WTC11 (cell line): Measurements from ENCODE around the gene MAML3. TPM values are rescaled to one million over a fixed set of nuclear protein-coding genes. Genes with fewer than 3 reads are reported as not detected.

Experiments
- ATAC-seq: fragments of 200-7000 bp; cut with Tn5 transposase; 2 replicates; pipeline ENCODE4 v1.10.0; 2021; ENCODE audit warnings: mild to moderate bottlenecking, moderate library complexity
- CTCF ChIA-PET: fragments of 300-600 bp; sonication (Branson Sonifier 250); formaldehyde crosslinking; loops from one replicate; lab custom pipeline; 2021; ENCODE audit warnings: antibody characterized with exemption; lab: Charles Lee
- POLR2A ChIA-PET: fragments of 350-600 bp; sonication (Branson Sonifier 250); formaldehyde crosslinking; loops from one replicate; lab custom pipeline; 2021; ENCODE audit warnings: antibody characterized with exemption; lab: Charles Lee
- DNase-seq: peaks from one replicate; pipeline ENCODE4 v3.0.0; 2021; ENCODE audit warnings: low spot score
- H3K27ac Mint-ChIP-seq: 2 replicates; pipeline ENCODE4 v1.8.0; 2021; ENCODE audit warnings: mixed read lengths
- H3K27me3 Mint-ChIP-seq: 2 replicates; pipeline ENCODE4 v1.8.0; 2021; ENCODE audit warnings: low read depth, mild to moderate bottlenecking, moderate library complexity, mixed read lengths
- H3K36me3 Mint-ChIP-seq: 2 replicates; pipeline ENCODE4 v1.8.0; 2021; ENCODE audit warnings: mixed read lengths
- H3K4me1 Mint-ChIP-seq: 2 replicates; pipeline ENCODE4 v1.8.0; 2022; ENCODE audit warnings: mixed read lengths
- H3K4me3 Mint-ChIP-seq: 2 replicates; pipeline ENCODE4 v1.8.0; 2021; ENCODE audit warnings: mild to moderate bottlenecking, moderate library complexity, mixed read lengths
- H3K9me3 Mint-ChIP-seq: 2 replicates; pipeline ENCODE4 v1.8.0; 2021; ENCODE audit warnings: mixed read lengths
- CBFB ChIP-seq: sonication (generic); formaldehyde crosslinking; IDR thresholded peaks from 2 replicates; pipeline ENCODE4 v1.8.1; 2022; ENCODE audit warnings: mild to moderate bottlenecking, low read depth, missing genetic modification reagents
- ELF4 ChIP-seq: sonication (generic); formaldehyde crosslinking; IDR thresholded peaks from 2 replicates; pipeline ENCODE4 v1.8.1; 2022; ENCODE audit warnings: low read depth, mild to moderate bottlenecking, moderate library complexity, missing genetic modification reagents
- FOXJ3 ChIP-seq: sonication (generic); formaldehyde crosslinking; IDR thresholded peaks from 2 replicates; pipeline ENCODE4 v1.9.0; 2021; ENCODE audit warnings: missing genetic modification reagents, mild to moderate bottlenecking, borderline replicate concordance
- FOXK1 ChIP-seq: sonication (generic); formaldehyde crosslinking; IDR thresholded peaks from 2 replicates; pipeline ENCODE4 v1.8.0; 2022; ENCODE audit warnings: mild to moderate bottlenecking, moderate library complexity, missing genetic modification reagents
- GABPB1 ChIP-seq: sonication (generic); formaldehyde crosslinking; IDR thresholded peaks from 2 replicates; pipeline ENCODE4 v1.8.1; 2023; ENCODE audit warnings: mild to moderate bottlenecking, missing genetic modification reagents
- NR3C1 ChIP-seq: sonication (generic); formaldehyde crosslinking; conservative IDR thresholded peaks from 2 replicates; pipeline ENCODE4 v1.8.1; 2023; ENCODE audit warnings: low read depth, mild to moderate bottlenecking, missing genetic modification reagents
- ZNF121 ChIP-seq: sonication (generic); formaldehyde crosslinking; IDR thresholded peaks from 2 replicates; pipeline ENCODE4 v1.8.0; 2023; ENCODE audit warnings: missing genetic modification reagents
- ZNF396 ChIP-seq: fragments of 250-450 bp; sonication (Bioruptor Pico); IDR thresholded peaks from 2 replicates; pipeline ENCODE4 v1.8.0; 2021; ENCODE audit warnings: mild to moderate bottlenecking, moderate library complexity, borderline replicate concordance
- total RNA-seq: library from RNA; stranded (reverse); gene quantifications from 3 replicates; pipeline ENCODE4 v1.2.3, GENCODE V29; 2021
- TF ChIP-seq, protein P1 (sequence below): sonication (generic); formaldehyde crosslinking; conservative IDR thresholded peaks from 2 replicates; pipeline ENCODE4 v1.8.1; 2022; ENCODE audit warnings: mild to moderate bottlenecking, missing genetic modification reagents
- TF ChIP-seq, protein P2 (sequence below): sonication (generic); formaldehyde crosslinking; IDR thresholded peaks from 2 replicates; pipeline ENCODE4 v1.8.0; 2023; ENCODE audit warnings: missing genetic modification reagents
- TF ChIP-seq, protein P3 (sequence below): fragments of 250-450 bp; sonication (Bioruptor Pico); conservative IDR thresholded peaks from 2 replicates; pipeline ENCODE4 v1.9.0; 2021; ENCODE audit warnings: mild to moderate bottlenecking
- TF ChIP-seq, protein P4 (sequence below): sonication (generic); formaldehyde crosslinking; IDR thresholded peaks from 2 replicates; pipeline ENCODE4 v1.8.0; 2022; ENCODE audit warnings: mild to moderate bottlenecking, missing genetic modification reagents
- TF ChIP-seq, protein P5 (sequence below): sonication (generic); formaldehyde crosslinking; IDR thresholded peaks from 2 replicates; pipeline ENCODE4 v1.8.1; 2023; ENCODE audit warnings: mild to moderate bottlenecking, moderate library complexity, missing genetic modification reagents
- TF ChIP-seq, protein P6 (sequence below): fragments of 250-450 bp; sonication (Bioruptor Pico); IDR thresholded peaks from 2 replicates; pipeline ENCODE4 v2.1.2; 2022; ENCODE audit warnings: mild to moderate bottlenecking, moderate library complexity
- TF ChIP-seq, protein P7 (sequence below): sonication (generic); formaldehyde crosslinking; IDR thresholded peaks from 2 replicates; pipeline ENCODE4 v1.8.1; 2022; ENCODE audit warnings: low read depth, missing genetic modification reagents, borderline replicate concordance
- TF ChIP-seq, protein P8 (sequence below): sonication (generic); formaldehyde crosslinking; IDR thresholded peaks from 2 replicates; pipeline ENCODE4 v1.8.1; 2022; ENCODE audit warnings: mild to moderate bottlenecking, missing genetic modification reagents, moderate library complexity, borderline replicate concordance
- TF ChIP-seq, protein P9 (sequence below): fragments of 250-450 bp; sonication (Bioruptor Pico); IDR thresholded peaks from 2 replicates; pipeline ENCODE4 v1.9.0; 2021; ENCODE audit warnings: moderate library complexity, mild to moderate bottlenecking, inconsistent platforms, borderline replicate concordance

Gene MAML3
- total RNA-seq, 1 experiment from 2014 or later, result 7.4 TPM

DNA sequence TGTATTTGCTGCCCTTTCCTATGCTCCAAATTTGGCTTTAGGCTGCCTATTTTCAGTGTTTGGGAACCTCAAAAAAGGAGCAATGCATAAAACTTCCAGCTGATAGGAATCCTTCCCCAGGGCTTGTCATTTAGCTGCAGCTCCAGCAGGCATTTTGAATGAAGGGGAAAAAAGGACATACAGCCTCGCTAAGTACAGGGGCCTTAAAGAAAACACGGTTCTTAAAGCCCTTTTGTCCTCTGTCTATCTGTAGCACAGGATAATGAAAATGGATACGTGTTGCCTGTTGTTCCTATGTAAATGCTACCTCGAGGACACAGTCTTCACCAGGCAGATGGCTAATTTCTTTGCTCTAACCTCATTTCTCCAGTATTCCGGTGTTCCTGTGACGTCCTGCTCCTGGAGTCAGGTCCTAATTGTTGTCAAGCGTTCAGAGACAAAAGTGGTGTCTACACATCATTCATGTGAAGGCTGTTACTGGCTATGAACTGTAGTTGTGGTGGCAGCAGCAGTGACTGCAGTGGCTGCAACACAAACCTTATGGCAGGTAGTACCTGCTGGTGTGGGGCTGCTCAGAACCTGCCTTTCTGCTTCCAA is 371.0 kb downstream of the MAML3 start:
- DNase-seq (no peak), ATAC-seq (no peak; the same call in 1 of the 2 replicates)
- Mint-ChIP-seq H3K27ac (no peak overlapping the region; the same call in 1 of the 2 replicates), H3K27me3 (no peaks in the 10 kb centered on the region), H3K9me3 (no peaks in the 10 kb centered on the region), H3K4me1 (peaks cover 22% of the 10 kb centered on the region), H3K4me3 (no peak overlapping the region), H3K36me3 (no peaks in the 10 kb centered on the region)
- TF ChIP-seq, protein P1, sequence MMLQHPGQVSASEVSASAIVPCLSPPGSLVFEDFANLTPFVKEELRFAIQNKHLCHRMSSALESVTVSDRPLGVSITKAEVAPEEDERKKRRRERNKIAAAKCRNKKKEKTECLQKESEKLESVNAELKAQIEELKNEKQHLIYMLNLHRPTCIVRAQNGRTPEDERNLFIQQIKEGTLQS (CRISPR knock-in tag), result no peak
- TF ChIP-seq, protein P2, sequence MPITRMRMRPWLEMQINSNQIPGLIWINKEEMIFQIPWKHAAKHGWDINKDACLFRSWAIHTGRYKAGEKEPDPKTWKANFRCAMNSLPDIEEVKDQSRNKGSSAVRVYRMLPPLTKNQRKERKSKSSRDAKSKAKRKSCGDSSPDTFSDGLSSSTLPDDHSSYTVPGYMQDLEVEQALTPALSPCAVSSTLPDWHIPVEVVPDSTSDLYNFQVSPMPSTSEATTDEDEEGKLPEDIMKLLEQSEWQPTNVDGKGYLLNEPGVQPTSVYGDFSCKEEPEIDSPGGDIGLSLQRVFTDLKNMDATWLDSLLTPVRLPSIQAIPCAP, result no peak
- TF ChIP-seq FOXK1 (CRISPR knock-in tag) (no peak), ZNF396 (CRISPR knock-in tag) (no peak)
- TF ChIP-seq, protein P3, sequence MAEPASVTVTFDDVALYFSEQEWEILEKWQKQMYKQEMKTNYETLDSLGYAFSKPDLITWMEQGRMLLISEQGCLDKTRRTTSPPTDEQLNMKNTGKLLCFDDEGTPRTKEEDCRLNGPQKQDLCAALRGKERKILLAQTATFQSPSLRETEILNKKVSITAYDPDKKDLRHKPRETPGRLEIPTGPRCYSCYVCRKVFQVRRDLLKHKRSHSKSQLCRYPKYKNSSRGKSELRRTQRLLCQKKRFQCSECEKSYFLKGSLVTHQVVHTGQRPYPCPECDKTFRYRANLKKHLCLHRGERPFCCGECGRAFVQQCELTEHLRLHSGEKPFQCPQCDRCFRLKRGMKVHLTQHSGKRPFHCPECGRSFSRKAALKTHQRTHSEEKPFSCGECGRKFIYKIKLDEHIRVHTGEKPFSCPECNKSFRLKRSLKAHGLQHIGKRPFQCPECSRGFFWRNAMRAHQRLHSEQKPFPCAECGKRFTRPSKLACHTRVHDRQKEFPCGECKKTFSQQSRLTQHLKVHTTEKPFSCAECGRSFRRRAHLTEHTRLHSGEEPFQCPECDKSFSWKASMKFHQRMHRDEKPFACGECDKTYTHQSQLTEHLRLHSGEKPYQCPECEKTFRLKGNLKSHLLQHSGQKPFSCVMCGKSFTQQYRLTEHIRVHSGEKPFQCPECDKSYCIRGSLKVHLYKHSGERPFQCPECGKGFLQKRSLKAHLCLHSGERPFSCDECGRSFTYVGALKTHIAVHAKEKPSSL (CRISPR knock-in tag), result no peak
- TF ChIP-seq, protein P4, sequence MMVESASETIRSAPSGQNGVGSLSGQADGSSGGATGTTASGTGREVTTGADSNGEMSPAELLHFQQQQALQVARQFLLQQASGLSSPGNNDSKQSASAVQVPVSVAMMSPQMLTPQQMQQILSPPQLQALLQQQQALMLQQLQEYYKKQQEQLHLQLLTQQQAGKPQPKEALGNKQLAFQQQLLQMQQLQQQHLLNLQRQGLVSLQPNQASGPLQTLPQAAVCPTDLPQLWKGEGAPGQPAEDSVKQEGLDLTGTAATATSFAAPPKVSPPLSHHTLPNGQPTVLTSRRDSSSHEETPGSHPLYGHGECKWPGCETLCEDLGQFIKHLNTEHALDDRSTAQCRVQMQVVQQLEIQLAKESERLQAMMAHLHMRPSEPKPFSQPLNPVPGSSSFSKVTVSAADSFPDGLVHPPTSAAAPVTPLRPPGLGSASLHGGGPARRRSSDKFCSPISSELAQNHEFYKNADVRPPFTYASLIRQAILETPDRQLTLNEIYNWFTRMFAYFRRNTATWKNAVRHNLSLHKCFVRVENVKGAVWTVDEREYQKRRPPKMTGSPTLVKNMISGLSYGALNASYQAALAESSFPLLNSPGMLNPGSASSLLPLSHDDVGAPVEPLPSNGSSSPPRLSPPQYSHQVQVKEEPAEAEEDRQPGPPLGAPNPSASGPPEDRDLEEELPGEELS (CRISPR knock-in tag), result no peak
- TF ChIP-seq, protein P5, sequence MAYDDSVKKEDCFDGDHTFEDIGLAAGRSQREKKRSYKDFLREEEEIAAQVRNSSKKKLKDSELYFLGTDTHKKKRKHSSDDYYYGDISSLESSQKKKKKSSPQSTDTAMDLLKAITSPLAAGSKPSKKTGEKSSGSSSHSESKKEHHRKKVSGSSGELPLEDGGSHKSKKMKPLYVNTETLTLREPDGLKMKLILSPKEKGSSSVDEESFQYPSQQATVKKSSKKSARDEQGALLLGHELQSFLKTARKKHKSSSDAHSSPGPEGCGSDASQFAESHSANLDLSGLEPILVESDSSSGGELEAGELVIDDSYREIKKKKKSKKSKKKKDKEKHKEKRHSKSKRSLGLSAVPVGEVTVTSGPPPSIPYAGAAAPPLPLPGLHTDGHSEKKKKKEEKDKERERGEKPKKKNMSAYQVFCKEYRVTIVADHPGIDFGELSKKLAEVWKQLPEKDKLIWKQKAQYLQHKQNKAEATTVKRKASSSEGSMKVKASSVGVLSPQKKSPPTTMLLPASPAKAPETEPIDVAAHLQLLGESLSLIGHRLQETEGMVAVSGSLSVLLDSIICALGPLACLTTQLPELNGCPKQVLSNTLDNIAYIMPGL (CRISPR knock-in tag), result no peak
- TF ChIP-seq, protein P6, sequence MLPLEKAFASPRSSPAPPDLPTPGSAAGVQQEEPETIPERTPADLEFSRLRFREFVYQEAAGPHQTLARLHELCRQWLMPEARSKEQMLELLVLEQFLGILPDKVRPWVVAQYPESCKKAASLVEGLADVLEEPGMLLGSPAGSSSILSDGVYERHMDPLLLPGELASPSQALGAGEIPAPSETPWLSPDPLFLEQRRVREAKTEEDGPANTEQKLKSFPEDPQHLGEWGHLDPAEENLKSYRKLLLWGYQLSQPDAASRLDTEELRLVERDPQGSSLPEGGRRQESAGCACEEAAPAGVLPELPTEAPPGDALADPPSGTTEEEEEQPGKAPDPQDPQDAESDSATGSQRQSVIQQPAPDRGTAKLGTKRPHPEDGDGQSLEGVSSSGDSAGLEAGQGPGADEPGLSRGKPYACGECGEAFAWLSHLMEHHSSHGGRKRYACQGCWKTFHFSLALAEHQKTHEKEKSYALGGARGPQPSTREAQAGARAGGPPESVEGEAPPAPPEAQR (CRISPR knock-in tag), result no peak
- CTCF ChIA-PET, result interaction anchor here (0.9 to 1.2 kb wide), 2 partner anchors 14 to 21 kb away, joined by 4 read pairs; no protein-coding TSS in a partner anchor
- POLR2A ChIA-PET, result no interaction called here

DNA sequence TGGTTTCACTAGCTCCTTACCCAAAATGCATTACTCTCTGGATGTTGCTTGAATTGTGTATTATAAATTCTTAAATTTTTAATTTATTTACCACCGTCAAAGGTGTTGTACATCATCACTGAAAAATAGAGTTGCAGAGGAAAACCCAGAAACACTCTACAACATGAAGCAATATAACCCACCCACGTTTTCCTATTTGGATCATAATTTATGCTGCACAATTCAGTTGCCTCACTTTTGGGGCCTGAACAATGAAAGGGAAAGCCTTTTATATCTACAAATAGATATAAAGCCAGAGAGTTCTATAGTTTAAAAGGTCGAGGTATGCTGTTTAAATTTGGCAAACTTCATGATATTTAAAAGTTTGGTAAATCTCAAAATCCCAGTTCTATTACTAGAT is 372.9 kb downstream of the MAML3 start:
- Mint-ChIP-seq H3K27me3 (no peaks in the 10 kb centered on the region; the same call in 1 of the 2 replicates), H3K4me1 (peaks cover 25% of the 10 kb centered on the region), H3K4me3 (no peak overlapping the region), H3K27ac (no peak overlapping the region), H3K36me3 (no peaks in the 10 kb centered on the region), H3K9me3 (no peaks in the 10 kb centered on the region)
- POLR2A ChIA-PET, result interaction anchor here (1.1 kb wide), 1 partner anchor 12 kb away, joined by 4 read pairs; no protein-coding TSS in a partner anchor
- no peak for ATAC-seq
- DNase-seq, result no peak
- CTCF ChIA-PET, result no interaction called here
- TF ChIP-seq, protein P7, sequence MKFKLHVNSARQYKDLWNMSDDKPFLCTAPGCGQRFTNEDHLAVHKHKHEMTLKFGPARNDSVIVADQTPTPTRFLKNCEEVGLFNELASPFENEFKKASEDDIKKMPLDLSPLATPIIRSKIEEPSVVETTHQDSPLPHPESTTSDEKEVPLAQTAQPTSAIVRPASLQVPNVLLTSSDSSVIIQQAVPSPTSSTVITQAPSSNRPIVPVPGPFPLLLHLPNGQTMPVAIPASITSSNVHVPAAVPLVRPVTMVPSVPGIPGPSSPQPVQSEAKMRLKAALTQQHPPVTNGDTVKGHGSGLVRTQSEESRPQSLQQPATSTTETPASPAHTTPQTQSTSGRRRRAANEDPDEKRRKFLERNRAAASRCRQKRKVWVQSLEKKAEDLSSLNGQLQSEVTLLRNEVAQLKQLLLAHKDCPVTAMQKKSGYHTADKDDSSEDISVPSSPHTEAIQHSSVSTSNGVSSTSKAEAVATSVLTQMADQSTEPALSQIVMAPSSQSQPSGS (CRISPR knock-in tag), result no peak
- TF ChIP-seq, protein P6 (CRISPR knock-in tag), result no peak
- TF ChIP-seq FOXK1 (CRISPR knock-in tag) (no peak), FOXJ3 (no peak), NR3C1 (no peak), ELF4 (CRISPR knock-in tag) (no peak), GABPB1 (CRISPR knock-in tag) (no peak), CBFB (no peak), ZNF121 (CRISPR knock-in tag) (no peak)
- TF ChIP-seq, protein P8, sequence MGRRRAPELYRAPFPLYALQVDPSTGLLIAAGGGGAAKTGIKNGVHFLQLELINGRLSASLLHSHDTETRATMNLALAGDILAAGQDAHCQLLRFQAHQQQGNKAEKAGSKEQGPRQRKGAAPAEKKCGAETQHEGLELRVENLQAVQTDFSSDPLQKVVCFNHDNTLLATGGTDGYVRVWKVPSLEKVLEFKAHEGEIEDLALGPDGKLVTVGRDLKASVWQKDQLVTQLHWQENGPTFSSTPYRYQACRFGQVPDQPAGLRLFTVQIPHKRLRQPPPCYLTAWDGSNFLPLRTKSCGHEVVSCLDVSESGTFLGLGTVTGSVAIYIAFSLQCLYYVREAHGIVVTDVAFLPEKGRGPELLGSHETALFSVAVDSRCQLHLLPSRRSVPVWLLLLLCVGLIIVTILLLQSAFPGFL (CRISPR knock-in tag), result no peak
- TF ChIP-seq, protein P9, sequence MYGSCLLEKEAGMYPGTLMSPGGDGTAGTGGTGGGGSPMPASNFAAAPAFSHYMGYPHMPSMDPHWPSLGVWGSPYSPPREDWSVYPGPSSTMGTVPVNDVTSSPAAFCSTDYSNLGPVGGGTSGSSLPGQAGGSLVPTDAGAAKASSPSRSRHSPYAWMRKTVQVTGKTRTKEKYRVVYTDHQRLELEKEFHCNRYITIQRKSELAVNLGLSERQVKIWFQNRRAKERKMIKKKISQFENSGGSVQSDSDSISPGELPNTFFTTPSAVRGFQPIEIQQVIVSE (CRISPR knock-in tag), result no peak
